K562 (cell line): ENCODE data around the gene GAP43.

Experiments
- MAFK ChIP-seq: IDR thresholded peaks from 2 replicates; pipeline ENCODE4 v1.6.1; 2011; ENCODE audit warnings: low read length, improper control_type of control experiment
- SAFB ChIP-seq: fragments of 200-400 bp; formaldehyde crosslinking; IDR thresholded peaks from 2 replicates; pipeline ENCODE4 v1.6.1; 2017; ENCODE audit warnings: low read depth, low read length, borderline replicate concordance
- ZNF121 ChIP-seq: sonication (generic); formaldehyde crosslinking; conservative IDR thresholded peaks from 2 replicates; pipeline ENCODE4 v1.8.0; 2022; ENCODE audit warnings: missing genetic modification reagents
- ZNF23 ChIP-seq: fragments of 250-450 bp; sonication (Bioruptor Pico); IDR thresholded peaks from 2 replicates; pipeline ENCODE4 v1.4.0; 2020; ENCODE audit warnings: mild to moderate bottlenecking

GRCh38 chr3:115695090-115695489 lies 71.8 kb downstream of the GAP43 start:
- TF ChIP-seq ZNF23 (CRISPR knock-in tag) (no peak), SAFB (no peak), MAFK (no peak), ZNF121 (no peak)
